Measurements from ENCODE around the gene MET.

DNA sequence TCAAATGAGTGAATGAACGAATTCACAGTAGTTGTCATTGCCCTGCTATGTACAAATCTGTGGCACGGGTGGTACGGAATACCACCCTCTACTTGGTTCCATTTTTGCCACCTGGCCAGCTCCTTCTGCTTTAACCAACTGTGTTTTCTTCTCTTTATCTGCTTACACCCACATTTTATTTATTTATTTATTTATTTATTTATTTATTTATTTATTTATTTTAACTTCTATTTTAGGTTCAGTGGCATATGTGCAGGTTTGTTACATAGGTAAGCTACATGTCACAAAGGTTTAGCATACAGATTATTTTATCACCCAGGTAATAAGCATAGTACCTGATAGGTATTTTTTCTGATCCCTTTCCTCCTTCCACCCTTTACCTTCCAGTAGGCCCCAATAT is 148.2 kb downstream of the MET start:
- TF ChIP-seq, protein P1, sequence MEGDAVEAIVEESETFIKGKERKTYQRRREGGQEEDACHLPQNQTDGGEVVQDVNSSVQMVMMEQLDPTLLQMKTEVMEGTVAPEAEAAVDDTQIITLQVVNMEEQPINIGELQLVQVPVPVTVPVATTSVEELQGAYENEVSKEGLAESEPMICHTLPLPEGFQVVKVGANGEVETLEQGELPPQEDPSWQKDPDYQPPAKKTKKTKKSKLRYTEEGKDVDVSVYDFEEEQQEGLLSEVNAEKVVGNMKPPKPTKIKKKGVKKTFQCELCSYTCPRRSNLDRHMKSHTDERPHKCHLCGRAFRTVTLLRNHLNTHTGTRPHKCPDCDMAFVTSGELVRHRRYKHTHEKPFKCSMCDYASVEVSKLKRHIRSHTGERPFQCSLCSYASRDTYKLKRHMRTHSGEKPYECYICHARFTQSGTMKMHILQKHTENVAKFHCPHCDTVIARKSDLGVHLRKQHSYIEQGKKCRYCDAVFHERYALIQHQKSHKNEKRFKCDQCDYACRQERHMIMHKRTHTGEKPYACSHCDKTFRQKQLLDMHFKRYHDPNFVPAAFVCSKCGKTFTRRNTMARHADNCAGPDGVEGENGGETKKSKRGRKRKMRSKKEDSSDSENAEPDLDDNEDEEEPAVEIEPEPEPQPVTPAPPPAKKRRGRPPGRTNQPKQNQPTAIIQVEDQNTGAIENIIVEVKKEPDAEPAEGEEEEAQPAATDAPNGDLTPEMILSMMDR (IDR thresholded peaks at IDR 0.05), result no peak
- no peak for TF ChIP-seq EZH2 (IDR thresholded peaks at IDR 0.05)
